PC-3 (cell line): Measurements from ENCODE around the gene PCSK1.

ENCODE experiments used
- CTCF ChIP-seq: fragments of 300-600 bp; sonication (generic); conservative IDR thresholded peaks from 2 replicates; pipeline ENCODE4 v1.5.1; 2017; ENCODE audit warnings: antibody characterized with exemption, low read depth, mild to moderate bottlenecking, low read length
- EZH2 ChIP-seq: fragments of 300-600 bp; sonication (generic); IDR thresholded peaks from one replicate; pipeline ENCODE4 v1.6.1; 2017; ENCODE audit warnings: antibody characterized with exemption, mild to moderate bottlenecking, low read length; ENCODE audit not compliant: unreplicated experiment

GRCh38 chr5:96468956-96469355 lies 35.9 kb upstream of the PCSK1 start:
- TF ChIP-seq CTCF, result no peak
- no peak for TF ChIP-seq EZH2
